ENCODE data around the gene CYP4A11.

DNA sequence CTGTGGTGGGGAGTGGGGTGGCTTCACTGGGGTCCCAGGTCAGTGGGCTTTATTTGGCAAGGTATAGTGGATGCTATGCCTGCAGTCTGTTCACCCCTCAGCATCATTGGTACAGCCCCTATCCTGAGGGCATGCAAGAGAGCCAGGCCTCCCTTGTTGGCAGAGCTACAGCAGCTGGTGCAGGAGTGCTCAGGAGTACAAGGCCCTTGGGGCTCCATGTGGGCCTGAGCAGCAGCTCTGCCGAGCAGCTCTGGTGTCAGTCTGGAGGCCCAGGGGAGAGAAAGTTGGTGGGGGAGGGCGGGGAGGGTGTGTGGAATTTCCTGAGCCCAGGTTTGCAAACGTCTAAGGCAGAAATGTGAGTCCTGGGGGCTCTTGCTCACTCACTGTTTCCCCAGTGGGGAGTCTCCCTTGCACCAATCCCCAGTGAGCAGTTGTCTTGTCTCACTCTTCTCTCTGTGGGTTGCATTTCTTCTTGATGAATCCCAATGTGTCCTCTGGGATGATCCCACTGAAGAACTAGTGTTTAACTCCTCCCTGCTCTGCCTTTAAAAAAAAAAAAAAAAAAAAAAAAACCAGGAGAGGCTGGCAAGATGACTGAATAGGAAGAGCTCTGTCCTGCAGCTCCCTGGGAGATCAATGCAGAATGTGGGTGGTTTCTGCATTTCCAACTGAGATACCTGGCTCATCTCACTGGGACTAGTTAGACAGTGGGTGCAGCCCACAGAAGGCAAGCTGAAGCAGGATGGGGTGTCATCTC is 42.7 kb upstream of the CYP4A11 start:
- TF ChIP-seq CTCF (conservative IDR thresholded peaks at IDR 0.05; ENCODE audit: low read length) (no peak), EZH2phosphoT487 (IDR thresholded peaks at IDR 0.05; ENCODE audit: borderline replicate concordance) (no peak)
